H1 (cell line): ENCODE measurements around the gene EVA1C. TPM values are rescaled to one million over a fixed set of nuclear protein-coding genes. Genes with fewer than 3 reads are reported as not detected.

ENCODE experiments used
- BACH1 ChIP-seq: IDR thresholded peaks from 2 replicates; pipeline ENCODE4 v1.6.1; 2012; ENCODE audit warnings: low read length, improper control_type of control experiment
- CHD7 ChIP-seq: fragments of 300-600 bp; sonication (generic); IDR thresholded peaks from 2 replicates; pipeline ENCODE4 v1.7.1; 2012; ENCODE audit warnings: low read length, moderate library complexity, mild to moderate bottlenecking, inconsistent platforms; ENCODE audit not compliant: insufficient replicate concordance
- EZH2 ChIP-seq: fragments of 200-600 bp; sonication (generic); IDR thresholded peaks from 2 replicates; pipeline ENCODE4 v1.7.1; 2012; ENCODE audit warnings: low read depth, mild to moderate bottlenecking, moderate library complexity, low read length, inconsistent platforms; ENCODE audit not compliant: severe bottlenecking
- FOSL1 ChIP-seq: IDR thresholded peaks from 2 replicates; pipeline ENCODE4 v1.6.1; 2011; ENCODE audit warnings: mild to moderate bottlenecking, low read depth, low read length, moderate library complexity; ENCODE audit not compliant: insufficient read depth
- GABPA ChIP-seq: IDR thresholded peaks from 2 replicates; pipeline ENCODE4 v1.6.1; 2011; ENCODE audit warnings: mild to moderate bottlenecking, low read length, moderate library complexity, borderline replicate concordance; ENCODE audit not compliant: insufficient read depth
- JUND ChIP-seq: IDR thresholded peaks from 2 replicates; pipeline ENCODE4 v1.6.1; 2011; ENCODE audit warnings: mild to moderate bottlenecking, improper control_type of control experiment, low read length
- MAFK ChIP-seq: IDR thresholded peaks from 2 replicates; pipeline ENCODE4 v1.6.1; 2012; ENCODE audit warnings: low read depth, mild to moderate bottlenecking, improper control_type of control experiment, low read length
- PHF8 ChIP-seq: fragments of 200-600 bp; sonication (generic); conservative IDR thresholded peaks from 2 replicates; pipeline ENCODE4 v1.7.1; 2012; ENCODE audit warnings: low read depth, mild to moderate bottlenecking, inconsistent platforms, low read length, moderate library complexity
- SAP30 ChIP-seq: fragments of 300-600 bp; sonication (generic); IDR thresholded peaks from 2 replicates; pipeline ENCODE4 v1.7.1; 2012; ENCODE audit warnings: low read length, moderate library complexity, mild to moderate bottlenecking, inconsistent platforms; ENCODE audit not compliant: insufficient read depth, insufficient replicate concordance
- polyA plus RNA-seq, 7 experiments: library from polyadenylated mRNA; depleted of rRNA in 3 of 7; stranded (reverse) in 5 of 7; unstranded in 2 of 7; fragments of >200 nt in 5 of 7; fragments of 200-250 nt in 2 of 7; gene quantifications; 1 replicate in 5 of 7; 2 replicates in 1 of 7; 4 replicates in 1 of 7; pipeline versions ENCODE4 v1.2.1 to v1.2.3, GENCODE V29; 2011 to 2013; ENCODE audit warnings: missing spikeins in 2 of 7, mixed read lengths in 2 of 7
- total RNA-seq: library from RNA; stranded (reverse); fragmentation: NEBNext Ultra II Directional; extraction: Animal tissue kit (Norgen Biotek cat#: 25700); gene quantifications from 2 replicates; pipeline ENCODE4 v1.2.1, GENCODE V29; 2021

Gene EVA1C
- total and polyA plus RNA-seq, 2 of the 8 experiments (the other 6 are each of a cell fraction or from before 2014, with no cell fraction given), result 2.6 to 3.6 TPM

GRCh38 chr21:32520875-32521735, 108.6 kb downstream of the EVA1C start (continued):
- TF ChIP-seq CHD7 (no peak), SAP30 (no peak), EZH2 (no peak), JUND (no peak), MAFK (no peak), PHF8 (no peak), BACH1 (no peak), GABPA (no peak), FOSL1 (no peak)
